Medulla oblongata (tissue), 1 donor: ENCODE results near the gene FOXP1.

Experiments
- DNase-seq: peaks from one replicate; pipeline ENCODE4 v3.0.0-alpha.2; 2015; ENCODE audit errors: extremely low spot score

The FOXP1 gene

DNA sequence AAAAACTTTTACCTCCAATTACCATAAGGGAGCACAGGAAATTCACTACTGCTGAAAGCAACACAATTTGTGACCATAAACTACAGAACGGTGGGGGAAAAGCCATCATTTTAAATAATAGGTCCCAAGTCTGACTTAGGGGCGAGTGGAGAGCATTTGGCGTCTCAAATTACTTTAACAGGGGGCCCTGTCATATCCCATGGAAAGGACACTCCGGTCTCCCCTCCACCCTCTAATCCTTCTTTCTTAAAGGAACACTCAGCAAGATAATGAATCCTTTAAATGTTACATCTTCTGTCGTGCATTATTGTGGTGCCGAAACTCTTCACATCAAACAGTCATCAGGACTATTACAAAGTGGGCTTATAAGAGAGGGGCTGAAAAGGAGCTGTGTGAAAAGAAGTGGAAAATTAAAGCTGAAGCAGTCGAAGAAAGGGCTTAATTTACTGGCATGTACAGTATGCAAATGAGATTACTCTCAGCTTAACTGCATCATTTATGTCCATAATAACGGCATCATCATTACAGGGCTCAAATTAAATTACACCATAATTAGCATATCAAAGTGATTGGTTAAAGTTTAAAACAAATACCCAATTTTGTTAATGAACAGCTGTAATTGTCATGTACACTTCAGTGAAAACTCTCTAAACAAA, 342.2 kb downstream of the FOXP1 start:
- DNase-seq = no peak

DNA sequence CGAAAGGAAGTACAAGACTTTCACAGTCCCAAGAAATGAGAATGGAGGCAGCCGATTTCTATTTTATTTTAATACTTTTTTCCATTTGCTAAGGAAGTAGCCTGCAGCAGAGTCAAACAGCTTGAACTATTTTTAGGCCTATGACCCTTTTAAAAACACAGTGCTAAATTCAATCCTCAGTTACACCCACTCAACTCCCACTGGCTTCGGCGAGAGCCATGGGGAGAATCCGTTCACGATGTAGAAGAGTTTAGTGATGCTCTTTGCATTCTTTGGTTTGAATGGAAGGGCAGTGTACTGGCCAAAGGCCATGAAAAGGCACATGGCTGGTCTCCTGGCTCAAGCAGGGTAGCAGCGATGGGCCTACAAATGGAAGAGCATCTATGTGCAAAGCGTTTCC, 343.5 kb downstream of the FOXP1 start:
- DNase-seq = no peak

DNA sequence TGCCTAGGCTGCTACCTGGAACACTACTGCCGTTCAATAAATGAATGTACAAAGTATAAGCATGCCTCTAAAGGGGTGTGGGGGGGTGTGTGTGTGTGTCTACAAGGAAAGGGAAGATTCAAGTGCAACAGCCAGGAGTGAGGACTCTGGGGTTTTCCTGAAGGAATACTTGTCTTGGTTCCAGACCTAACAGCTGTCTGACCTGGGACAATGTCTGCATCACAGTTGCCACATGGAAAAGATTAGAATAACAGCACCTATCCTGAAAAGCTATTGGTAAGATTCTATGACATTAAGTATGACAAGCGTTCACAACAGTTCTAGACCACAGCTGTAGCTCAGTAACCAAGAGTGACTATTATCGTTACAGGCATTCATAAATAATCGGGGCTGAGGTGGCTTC, 345.2 kb downstream of the FOXP1 start:
- DNase-seq = no peak

DNA sequence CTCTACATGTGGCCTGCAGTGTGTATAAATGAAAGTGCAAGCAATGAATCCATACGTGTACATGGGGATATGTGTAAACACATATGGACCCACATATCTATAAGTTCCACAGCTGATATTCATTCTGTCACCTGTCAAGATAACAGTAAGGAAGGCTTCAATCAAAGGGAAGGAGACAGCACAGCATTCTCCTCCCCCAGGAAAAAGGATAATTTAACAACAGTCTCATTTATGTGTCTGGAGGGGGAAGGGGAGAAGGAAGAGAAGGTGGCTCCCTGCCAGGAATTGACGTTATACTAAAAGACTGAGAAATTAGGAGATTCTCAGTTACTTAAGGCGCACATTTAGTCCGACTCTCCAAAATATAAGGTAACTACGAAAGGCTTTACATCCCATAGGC, 345.9 kb downstream of the FOXP1 start:
- DNase-seq = no peak

DNA sequence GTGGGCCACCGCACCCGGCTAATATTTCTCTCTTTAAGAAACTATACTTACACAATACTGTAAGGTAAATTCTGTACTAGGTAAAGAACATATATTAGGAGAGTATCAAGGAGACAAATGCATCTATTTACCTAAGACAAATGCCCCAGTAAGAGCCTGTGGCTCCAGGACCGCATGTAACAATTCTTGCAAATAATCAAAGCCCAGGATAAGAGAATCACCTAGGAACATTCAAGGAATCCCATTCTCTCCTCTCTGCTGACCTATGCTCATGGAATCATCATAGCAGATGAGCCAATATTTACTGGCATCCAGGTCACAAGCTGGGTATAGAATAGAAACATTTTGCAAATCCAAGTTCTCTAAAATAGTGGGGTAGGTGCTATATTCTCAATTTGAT, 347.7 kb downstream of the FOXP1 start:
- DNase-seq = no peak

DNA sequence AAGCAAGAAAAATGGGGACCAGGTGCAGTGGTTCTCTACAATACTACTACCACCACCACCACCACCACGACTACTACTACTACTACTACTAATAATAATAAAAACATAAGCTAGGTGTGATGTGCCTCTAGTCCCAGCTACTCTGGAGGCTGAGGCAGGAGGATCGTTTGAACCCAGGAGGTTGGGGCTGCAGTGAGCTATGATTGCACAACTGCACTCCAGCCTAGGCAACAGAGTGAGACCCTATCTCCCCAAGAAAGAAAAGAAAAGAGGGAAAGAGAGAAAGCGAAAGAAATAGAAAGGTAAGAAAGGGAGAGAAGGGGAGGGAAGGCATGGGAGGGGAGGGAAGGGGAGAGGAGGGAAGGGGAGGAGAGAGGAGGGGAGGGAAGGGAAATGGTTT, 350.6 kb downstream of the FOXP1 start:
- no peak for DNase-seq

DNA sequence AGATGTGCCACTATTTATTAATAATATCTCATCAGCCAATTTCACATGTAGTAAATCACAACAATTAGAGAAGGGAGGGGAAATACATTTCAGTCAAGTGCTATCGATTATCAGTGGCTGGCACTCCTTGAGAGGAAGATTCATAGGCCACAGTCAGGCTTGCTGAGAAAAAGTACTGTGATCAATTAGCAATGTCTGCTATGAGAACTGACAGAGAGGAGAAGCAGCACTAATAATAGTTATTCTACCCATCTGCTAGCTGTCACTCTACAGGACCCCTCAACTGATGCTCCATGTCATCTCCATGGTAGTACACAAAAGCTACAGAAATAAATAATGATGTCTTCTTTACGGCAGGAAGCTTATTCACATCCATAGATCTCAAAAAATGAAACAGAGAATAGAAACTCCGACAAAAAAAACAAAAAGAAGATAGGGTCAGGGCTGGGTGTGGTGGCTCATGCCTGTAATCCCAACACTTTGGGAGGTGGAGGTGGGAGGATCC, 351.3 kb downstream of the FOXP1 start:
- no peak for DNase-seq

DNA sequence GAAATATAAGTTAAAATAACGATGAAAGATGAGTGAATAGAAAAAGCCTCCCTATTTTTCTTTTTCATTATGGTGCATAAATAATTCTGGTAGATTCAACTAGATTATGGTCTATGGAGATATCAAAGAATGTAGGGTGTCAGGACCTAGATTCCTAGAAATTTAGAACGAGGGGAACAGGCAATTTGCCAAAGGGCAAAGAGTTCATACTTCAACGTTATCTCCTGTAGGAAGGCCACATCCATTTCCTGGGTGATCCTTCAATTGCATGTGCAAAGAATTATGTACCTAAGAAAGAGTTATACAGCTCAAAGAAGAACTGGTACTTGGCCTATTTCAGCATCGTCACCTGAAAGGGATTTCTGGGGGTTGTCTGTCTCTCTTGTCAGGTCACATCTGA, 351.8 kb downstream of the FOXP1 start:
- DNase-seq = no peak

DNA sequence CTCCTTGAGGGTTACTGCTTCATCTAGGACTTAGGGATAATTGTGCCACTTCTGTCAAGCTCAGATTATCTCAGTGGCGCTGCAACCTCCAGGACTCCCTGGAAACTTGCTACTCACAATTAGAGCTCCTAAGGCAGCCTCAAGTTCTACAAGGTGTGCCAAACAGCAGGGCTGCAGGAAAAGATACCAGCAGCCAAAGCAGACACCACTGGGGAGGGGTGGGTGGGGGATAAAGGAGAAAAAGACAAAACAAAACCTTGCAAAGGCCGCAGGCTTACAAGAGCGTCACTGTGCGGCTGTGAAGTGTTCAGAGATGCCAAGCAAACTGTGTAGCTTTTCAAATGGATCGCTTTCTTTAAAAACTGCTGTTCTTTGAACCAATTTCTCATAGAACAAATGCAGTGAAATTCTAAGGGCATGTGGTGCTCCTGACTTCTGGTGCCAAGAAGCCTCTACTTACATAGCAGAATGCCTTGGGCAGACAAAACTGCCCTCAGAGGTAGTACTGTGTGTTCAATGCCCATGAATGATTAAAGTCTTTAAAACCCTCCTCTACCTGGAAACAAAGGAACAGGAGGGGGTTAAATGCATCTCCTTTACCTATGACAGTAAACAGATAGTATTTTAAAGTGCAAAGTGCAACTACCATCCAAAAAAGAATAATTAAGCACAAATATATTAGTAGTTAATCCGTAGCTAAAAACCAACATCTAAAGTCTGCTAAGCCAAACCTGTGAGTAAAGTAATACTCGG, 353.4 kb downstream of the FOXP1 start:
- peak; percentile 19 for DNase-seq

DNA sequence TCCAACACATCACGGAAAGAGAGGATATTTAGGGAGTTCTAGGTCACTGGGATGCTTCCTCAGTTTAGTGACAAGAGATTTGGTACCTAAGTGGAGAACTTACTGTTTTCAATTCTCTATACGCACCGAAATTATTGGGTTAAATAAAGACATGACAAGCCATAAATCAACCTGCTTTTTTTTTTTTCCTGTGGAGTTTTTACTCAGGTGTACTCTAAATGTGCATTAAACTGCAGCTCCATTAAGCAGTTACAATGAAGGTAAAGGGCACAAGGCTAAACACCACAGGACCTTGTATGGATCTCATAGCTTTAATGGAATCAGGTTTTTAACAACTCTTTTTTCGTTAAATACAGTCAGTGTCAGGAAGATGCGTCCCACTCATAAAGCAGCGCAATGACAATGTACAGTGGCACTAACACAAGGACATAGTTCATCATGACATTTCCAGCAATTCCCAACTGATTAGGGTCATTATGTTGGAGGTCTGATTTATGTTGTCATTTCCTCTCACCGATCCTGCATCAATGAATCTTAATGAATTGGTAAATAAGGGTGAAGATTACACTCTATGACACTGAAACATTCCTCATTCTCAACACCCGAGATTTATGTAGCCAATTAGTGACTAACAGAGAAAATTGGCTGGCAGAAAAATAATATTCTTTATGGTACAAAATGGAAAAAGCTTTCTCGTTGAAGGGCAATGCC, 355.2 kb downstream of the FOXP1 start:
- DNase-seq = no peak

DNA sequence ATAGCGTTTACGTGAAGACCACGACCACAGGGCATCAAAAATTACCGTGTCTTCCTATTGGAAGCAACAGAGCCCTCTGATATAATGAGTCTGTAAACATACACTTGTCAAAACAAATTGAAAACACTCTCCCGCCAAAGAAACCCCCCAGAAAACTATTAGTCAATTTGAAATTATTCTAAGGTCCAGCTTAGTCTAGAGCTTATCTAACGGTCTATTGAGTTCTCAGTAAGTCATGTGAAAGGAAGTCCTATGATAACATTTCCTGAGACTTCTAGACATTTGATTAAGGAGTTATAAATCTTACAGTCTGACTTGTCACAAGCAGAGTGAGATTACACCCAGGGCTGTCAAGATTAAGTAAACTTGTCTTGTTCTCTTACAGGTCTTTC, 356.3 kb downstream of the FOXP1 start:
- no peak for DNase-seq

DNA sequence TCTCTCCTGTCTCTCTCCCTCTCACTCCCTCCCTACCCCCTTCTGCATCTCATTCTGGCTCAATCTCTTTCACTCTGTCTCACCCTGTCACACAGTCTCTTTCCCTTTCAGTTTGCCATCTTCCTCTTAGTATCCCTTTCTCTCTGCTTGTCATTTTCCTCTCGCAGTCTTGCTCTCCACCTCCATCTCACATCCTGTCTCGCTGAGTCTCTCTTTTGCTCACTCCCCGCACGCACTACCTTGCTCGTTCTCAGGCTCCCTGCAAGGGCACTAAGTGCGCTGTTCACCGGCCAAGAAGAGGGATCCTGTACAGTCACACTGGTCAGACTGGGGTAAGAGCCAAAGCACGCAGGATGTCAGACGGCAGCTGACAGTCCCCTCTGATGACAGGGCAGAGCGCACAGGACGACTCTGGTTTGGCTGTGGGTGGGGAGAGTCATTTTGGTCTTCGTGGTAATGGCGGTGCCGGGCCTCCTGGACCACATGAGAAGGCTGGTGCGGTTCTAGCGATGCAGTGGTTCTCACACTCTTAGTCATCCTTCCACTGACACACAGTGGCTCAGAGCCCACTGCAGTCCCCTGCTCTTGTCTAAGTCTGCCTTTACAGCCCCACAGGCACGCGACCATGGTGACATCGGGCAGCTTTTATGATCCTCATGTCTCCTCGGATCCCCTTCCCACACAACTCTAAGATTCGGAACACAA, 356.8 kb downstream of the FOXP1 start:
- DNase-seq = peak; percentile 60

DNA sequence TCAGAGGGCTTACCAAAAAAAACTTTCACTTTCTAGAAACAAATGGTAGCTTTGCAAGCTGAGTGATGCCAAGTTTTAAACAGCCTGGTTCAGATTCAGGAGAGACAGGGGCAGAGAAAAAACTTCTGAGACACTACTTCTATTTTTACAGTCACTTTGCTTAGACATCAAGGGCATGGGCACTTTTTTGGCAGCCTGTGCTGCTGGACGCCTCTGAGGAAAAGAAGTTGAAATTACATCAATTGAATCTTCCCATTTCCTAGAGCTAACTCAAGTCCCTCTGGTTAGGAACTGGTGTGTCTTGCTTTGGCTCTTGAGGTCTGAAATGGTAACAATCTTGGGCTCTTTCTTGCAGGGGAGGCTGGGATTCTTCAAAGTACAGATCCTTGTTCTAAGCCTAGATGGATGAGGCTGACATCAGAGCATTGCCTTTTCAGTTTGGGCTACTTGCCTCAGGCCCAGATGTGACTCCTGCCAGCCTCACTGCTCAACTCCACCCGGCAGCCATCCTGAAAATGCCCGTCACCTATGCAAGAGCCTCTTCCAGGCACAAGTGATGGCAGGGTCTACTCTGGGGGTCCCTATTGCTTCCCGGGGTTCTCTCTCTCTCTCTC, 357.5 kb downstream of the FOXP1 start:
- DNase-seq = peak; percentile 37

DNA sequence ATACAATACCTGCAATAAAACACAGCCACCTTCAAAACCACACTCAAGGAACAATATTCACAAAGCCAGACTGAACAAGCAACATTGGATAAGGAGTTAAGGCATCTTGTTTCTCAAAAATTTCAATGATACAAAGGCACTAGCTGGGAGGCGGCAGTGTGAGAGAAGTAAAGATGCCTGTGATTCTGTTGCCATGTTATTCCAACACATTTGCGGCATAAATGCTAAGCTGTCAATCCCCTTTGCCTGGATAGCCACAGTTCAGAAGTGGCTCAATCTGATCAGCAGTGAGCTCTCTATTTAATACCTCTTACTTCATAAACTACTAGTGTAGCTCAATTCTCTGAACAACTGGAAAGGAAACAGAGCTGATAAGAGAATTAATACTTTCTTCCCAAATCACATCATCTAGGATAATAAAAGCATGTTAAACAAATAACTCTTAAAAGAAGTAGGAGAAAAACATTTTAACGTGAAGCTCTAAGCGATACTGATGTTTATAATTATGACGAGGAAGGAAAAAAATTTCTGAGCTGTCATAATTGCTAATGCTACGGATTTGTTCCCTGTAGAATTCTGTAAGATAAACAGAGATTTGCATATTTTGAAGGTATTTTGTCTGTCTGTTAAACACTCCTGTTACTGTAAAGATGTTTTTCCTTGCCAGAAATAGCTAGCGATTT, 358.4 kb downstream of the FOXP1 start:
- no peak for DNase-seq

DNA sequence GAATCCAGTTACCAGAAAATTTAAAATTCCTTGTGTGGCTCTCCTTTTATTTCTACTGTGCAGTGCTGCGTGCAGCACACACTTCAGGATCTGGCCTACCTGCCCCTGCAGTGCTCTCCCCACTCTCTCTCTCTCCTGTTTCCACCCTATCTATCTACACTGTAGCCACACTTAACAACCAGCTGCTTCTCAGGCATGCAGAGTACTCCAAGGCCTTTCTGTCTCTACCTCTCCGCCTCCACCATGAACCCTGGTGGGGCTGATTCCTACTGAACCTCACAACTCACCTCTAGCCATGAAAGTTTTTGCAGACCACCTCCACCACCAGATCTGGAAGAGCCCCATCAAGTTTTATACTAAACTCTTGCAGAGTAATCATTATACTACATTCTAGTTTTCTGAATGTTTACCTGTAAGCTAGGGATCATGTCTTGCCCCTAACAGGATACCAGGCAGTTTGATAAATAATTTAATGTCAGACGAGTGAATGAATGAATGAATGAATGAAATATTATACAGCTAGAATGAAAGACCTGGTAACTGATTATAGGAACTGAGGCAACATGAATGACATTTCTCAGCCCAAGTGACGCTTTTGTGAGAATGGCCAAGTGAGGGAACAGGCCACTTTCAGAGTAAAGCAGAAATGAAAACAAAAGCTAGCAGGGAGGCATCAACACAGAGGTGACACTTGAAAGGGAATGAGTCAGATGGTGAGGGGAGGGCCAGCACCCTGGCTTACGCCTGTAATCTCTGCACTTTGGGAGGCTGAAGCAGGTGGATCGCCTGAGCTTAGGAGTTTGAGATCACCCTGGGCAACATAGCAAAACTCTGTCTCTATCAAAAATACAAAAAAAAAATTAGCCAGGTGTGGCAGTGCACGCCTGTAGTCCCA, 363.5 kb downstream of the FOXP1 start:
- DNase-seq = no peak

DNA sequence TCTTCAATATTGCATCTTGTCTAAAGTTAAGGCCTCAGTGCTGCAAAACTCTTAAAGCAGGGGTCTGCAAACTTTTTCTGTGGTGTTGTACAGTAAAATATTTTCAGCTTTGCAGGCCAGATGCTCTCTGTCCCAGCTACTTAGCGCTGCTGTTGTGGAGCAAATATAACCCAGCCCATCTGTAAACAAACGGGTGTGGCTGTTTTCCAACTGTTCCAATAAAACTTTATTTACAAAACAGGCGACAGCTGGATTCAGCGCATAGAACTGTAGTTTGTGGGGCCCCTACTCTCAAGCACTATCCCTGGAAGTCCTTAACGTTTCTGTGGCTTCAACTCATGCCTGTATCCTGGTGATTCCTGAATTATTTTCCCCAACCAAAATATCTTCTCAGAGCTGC, 365.0 kb downstream of the FOXP1 start:
- DNase-seq = no peak

DNA sequence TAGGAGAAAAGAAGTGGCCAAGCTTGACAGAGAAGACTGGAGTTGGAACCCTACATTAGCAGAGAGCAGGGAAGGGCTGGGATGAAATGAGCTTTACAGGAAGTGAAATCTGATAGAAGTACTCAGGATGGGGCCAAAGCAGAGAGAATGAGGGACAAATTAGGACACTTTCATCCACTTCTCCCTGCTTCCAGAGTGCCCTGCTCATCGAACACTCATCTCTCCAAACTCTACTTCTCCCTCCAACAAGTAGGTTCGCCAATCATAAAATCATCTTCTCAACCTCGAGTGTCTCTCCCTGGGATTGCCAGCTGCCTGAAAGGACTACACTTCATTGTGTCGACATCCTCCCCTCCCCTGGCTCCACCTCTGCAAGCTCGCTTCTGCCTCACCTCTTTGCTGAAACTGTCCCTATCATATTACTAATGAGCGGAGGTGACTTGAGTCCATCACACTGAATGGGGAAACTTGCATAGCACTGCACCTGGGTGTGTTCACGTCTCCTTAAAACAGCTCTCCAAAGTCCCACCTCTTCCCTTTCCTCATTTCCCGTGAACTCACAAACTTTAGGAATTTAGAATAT, 365.8 kb downstream of the FOXP1 start:
- DNase-seq = no peak

DNA sequence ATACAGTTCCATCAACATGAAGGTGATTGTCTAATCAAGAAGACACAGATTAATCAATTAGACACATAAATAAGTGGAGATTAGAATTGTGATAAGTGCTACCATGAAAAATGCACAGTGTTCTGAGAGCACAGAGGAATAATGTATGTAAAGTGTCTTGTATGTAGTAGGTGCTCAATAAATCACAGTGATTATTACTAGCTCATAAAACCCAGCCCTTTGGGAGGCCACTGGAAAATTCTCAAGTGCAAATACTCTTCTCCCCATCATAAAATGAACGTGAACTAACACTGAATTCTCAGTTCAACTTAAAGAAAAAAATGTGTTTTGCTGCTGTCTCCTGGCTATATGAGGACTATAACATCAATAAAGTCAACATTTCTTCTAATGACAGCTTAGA, 368.2 kb downstream of the FOXP1 start:
- DNase-seq = no peak

DNA sequence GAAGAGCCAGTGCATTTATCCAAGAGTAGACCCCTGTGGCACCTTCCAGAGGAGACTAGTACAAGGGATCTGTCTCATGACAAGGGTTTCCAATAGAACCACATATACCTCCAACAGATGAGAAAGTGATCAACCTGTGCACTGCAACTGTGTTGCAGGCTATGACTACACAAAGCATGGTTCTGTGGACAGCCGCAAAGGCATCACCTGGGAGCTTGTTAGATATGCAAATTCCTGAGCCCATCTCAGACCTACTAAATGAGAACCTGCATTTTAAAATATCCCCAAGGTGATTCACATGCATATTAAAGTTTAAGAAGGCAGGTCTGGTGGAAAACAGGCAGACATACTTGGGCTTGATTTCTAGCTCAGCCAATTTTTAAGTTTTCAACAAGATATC, 368.7 kb downstream of the FOXP1 start:
- DNase-seq = no peak

DNA sequence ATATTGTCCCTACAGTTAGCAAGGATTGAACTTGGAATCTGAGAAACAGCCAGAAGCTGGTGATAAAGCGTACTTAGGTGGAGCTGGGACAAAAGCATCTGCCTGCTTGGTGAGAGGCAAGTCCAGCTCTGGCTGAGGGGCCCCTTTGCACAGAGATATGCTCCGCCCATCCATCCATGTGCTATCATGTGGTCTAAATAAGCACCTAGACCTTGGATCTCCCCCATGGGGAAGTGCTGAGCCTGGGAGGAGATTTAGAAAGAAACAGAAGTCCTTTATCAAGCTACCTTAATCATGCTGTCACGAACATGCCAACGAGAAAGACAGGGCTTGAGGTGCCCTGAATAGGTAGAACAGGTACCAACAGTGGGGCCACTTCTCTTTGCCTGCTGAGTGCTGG, 369.5 kb downstream of the FOXP1 start:
- DNase-seq = no peak
